ENCODE results near the gene ZNF576. TPM values are rescaled to one million over a fixed set of nuclear protein-coding genes. Genes with fewer than 3 reads are reported as not detected.

Gene ZNF576
- total and polyA plus RNA-seq, 9 of the 15 experiments (the other 6 are each of a cell fraction or from before 2014, with no cell fraction given) = 6.8 to 18.2 (median 12.2) TPM

GRCh38 chr19:43605875-43606568, 9.6 kb downstream of the ZNF576 start (continued):
- TF ChIP-seq, protein P1, sequence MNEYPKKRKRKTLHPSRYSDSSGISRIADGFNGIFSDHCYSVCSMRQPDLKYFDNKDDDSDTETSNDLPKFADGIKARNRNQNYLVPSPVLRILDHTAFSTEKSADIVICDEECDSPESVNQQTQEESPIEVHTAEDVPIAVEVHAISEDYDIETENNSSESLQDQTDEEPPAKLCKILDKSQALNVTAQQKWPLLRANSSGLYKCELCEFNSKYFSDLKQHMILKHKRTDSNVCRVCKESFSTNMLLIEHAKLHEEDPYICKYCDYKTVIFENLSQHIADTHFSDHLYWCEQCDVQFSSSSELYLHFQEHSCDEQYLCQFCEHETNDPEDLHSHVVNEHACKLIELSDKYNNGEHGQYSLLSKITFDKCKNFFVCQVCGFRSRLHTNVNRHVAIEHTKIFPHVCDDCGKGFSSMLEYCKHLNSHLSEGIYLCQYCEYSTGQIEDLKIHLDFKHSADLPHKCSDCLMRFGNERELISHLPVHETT (CRISPR knock-in tag; conservative IDR thresholded peaks at IDR 0.05 in 1 of 2, IDR thresholded peaks at IDR 0.05 in 1 of 2) = no peak
- TF ChIP-seq ZSCAN29 (IDR thresholded peaks at IDR 0.05) = no peak
- no peak for TF ChIP-seq NR2C1 (IDR thresholded peaks at IDR 0.05)
- TF ChIP-seq NR2C1 (tag; IDR thresholded peaks at IDR 0.05) = no peak
- no peak for TF ChIP-seq RB1 (IDR thresholded peaks at IDR 0.05; ENCODE audit: low read depth)
- 0 out of 4 replicates have a peak, but pooled peaks of 1 of the 2 experiments have one; percentile 11 for TF ChIP-seq MNT (conservative IDR thresholded peaks at IDR 0.05)
- TF ChIP-seq SOX6 (IDR thresholded peaks at IDR 0.05) = 0 out of 2 replicates have a peak, but pooled peaks have one; percentile 13
- TF ChIP-seq ZBTB40 (IDR thresholded peaks at IDR 0.05) = peak; percentile 29; the same call in 1 of the 2 replicates
- TF ChIP-seq ZBTB40 (CRISPR knock-in tag; IDR thresholded peaks at IDR 0.05) = no peak
